Erythroblast (primary cell): Measurements from ENCODE around the gene ARPC1B.

Experiments used
- GATA1 ChIP-seq: IDR thresholded peaks from 2 replicates; pipeline ENCODE4 v1.6.1; 2011; ENCODE audit warnings: low read depth, mild to moderate bottlenecking, control low read depth, low read length, moderate library complexity
- POLR2A ChIP-seq: IDR thresholded peaks from 2 replicates; pipeline ENCODE4 v1.6.1; 2011; ENCODE audit warnings: mild to moderate bottlenecking, low read length

GRCh38 chr7:99422625-99423024 is 48.1 kb downstream of the ARPC1B start:
- TF ChIP-seq POLR2A (no peak), GATA1 (no peak)
